ENCODE measurements around the gene C1QTNF9B. TPM values are rescaled to one million over a fixed set of nuclear protein-coding genes. Genes with fewer than 3 reads are reported as not detected.
A peak's percentile ranks its signal among the peaks of the same experiment; 100 is the strongest.
"Not testable (repeated sequence)": the region's sequence is repeated elsewhere in the genome, so short reads cannot be mapped to it uniquely, and the experiment has no call there.

The C1QTNF9B gene
- total and polyA plus RNA-seq, 11 donors, result 0.37 to 3.1 (median 1.1) TPM; not detected in 3

GRCh38 chr13:23880493-23881401, 16.6 kb downstream of the C1QTNF9B start:
- H3K9me3 ChIP-seq, H3K27me3 ChIP-seq, H3K4me1 ChIP-seq, H3K27ac ChIP-seq, DNase-seq, H3K4me3 ChIP-seq: not testable (repeated sequence)
- WGBS, 4 donors, result 86 to 87% (median 86%) methylated on average over 4 to 16 of the region's 18 CpGs
- peaks cover 0 to 52% (median 28%) of the 10 kb centered on the region in 9 donors for H3K36me3 ChIP-seq
- ATAC-seq, result peak in 1 of 4 donors; percentile 33
- intact Hi-C loops (cut with DNase I), result loop anchor here in 1 of 10 donors (10.0 kb wide), 1 partner anchor 506 kb away; no protein-coding TSS in a partner anchor

GRCh38 chr13:23877286-23877685, 20.0 kb downstream of the C1QTNF9B start:
- Histone ChIP-seq H3K9me3 (no peaks in the 10 kb centered on the region), H3K27ac (no peak overlapping the region), H3K36me3 (peaks cover 0 to 37% (median 21%) of the 10 kb centered on the region in 9 donors), H3K4me1 (no peaks in the 10 kb centered on the region), H3K27me3 (no peaks in the 10 kb centered on the region), H3K4me3 (no peak overlapping the region)
- TF ChIP-seq POLR2A (IDR thresholded peaks at IDR 0.05) (no peak), CTCF (IDR thresholded peaks at IDR 0.05) (no peak)
- ATAC-seq, result no peak
- 93 to 96% (median 95%) methylated on average over 4 of the region's 4 CpGs for WGBS, 4 donors
- intact Hi-C loops (cut with DNase I), result loop anchor here in 6 of 10 donors (10.0 kb wide), 5 partner anchors 162 to 512 kb away; partner anchors contain the start of gene TNFRSF19 (in 3 of the 6)
- DNase-seq, result no peak

- Histone ChIP-seq H3K4me3 (no peak overlapping the region), H3K9me3 (no peaks in the 10 kb centered on the region), H3K27me3 (no peaks in the 10 kb centered on the region), H3K4me1 (peaks cover 0 to 3% (median 0%) of the 10 kb centered on the region in 12 donors), H3K27ac (no peak overlapping the region), H3K36me3 (peaks cover 0 to 33% (median 21%) of the 10 kb centered on the region in 9 donors)
- TF ChIP-seq POLR2A (IDR thresholded peaks at IDR 0.05) (no peak), CTCF (IDR thresholded peaks at IDR 0.05) (peak in 8 of 12 donors; percentile 10 to 45 (median 22))
- WGBS, 4 donors, result 73 to 79% (median 75%) methylated on average over 2 of the region's 2 CpGs
- ATAC-seq (no peak), DNase-seq (no peak)
- intact Hi-C loops (cut with DNase I), result loop anchor here in 6 of 10 donors (10.0 kb wide), 5 partner anchors 161 to 511 kb away; partner anchors contain the start of gene TNFRSF19 (in 3 of the 6)
Observed at GRCh38 chr13:23876265-23876664, 21.0 kb downstream of the C1QTNF9B start.

- H3K4me3 ChIP-seq, result no peak overlapping the region
- TF ChIP-seq CTCF (IDR thresholded peaks at IDR 0.05) (peak; percentile 54 to 74 (median 64)), POLR2A (IDR thresholded peaks at IDR 0.05) (no peak)
Observed at GRCh38 chr13:23871616-23872220, 25.6 kb downstream of the C1QTNF9B start.

More at GRCh38 chr13:23871616-23872220, 25.6 kb downstream of the C1QTNF9B start:
- Histone ChIP-seq H3K27ac (no peak overlapping the region), H3K4me1 (peaks cover 0 to 8% (median 0%) of the 10 kb centered on the region in 12 donors), H3K27me3 (no peaks in the 10 kb centered on the region), H3K9me3 (no peaks in the 10 kb centered on the region), H3K36me3 (peaks cover 0 to 32% (median 10%) of the 10 kb centered on the region in 9 donors)
- intact Hi-C loops (cut with DNase I), result loop anchor here (1.0 to 10.0 kb wide), 13 partner anchors 157 to 507 kb away; partner anchors contain the start of gene TNFRSF19 (in 4 of the 10)
- ATAC-seq (peak in 2 of 4 donors; percentile 17 to 41), DNase-seq (no peak)
- WGBS, 4 donors, result 88 to 98% (median 92%) methylated on average over 2 of the region's 2 CpGs
